Measurements from ENCODE around the gene SETD3. TPM values are rescaled to one million over a fixed set of nuclear protein-coding genes. Genes with fewer than 3 reads are reported as not detected.

The SETD3 gene
- polyA plus RNA-seq, 1 donor from 2014 or later = 49.6 TPM

DNA sequence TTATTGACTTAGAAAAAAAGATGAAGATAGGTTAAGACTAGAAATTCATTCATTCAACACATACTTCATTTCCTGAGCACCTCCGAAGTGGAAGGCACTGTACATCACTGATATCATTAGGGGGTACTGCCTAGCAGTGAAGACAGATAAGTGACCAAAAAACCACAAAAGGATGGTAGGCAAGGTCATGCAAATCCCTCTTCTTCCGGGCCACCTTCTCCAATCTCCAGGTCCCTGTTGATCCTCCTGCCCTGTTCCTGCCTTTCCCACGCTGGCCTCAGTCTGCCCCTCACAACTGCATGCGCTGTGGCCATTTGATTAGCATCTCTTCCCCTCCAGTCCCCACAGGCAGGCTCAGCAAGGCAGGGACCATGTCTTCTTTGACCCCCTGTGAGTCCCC lies 60.8 kb downstream of the SETD3 start:
- Histone ChIP-seq H3K79me2 (replicated peaks; ENCODE audit: insufficient read depth, low read length) (no peaks in the 10 kb centered on the region), H2AFZ (ENCODE audit: low read depth, low read length) (no peak overlapping the region), H3F3A (ENCODE audit: insufficient read depth, low read length, poor library complexity, severe bottlenecking) (peaks cover 6% of the 10 kb centered on the region), H3K4me3 (ENCODE audit: low read length) (no peak overlapping the region), H3K27me3 (ENCODE audit: insufficient read depth, low read depth, low read length) (no peaks in the 10 kb centered on the region), H3K27ac (ENCODE audit: low read length) (no peak overlapping the region), H3K9ac (ENCODE audit: low read length) (no peak overlapping the region), H3K9me3 (ENCODE audit: low read length) (no peaks in the 10 kb centered on the region), H3K9me2 (ENCODE audit: insufficient read depth, low read length) (no peaks in the 10 kb centered on the region), H3K4me2 (ENCODE audit: low read length) (no peak overlapping the region), H3K36me3 (ENCODE audit: insufficient read depth, low read length) (no peaks in the 10 kb centered on the region), H4K20me1 (ENCODE audit: insufficient read depth) (no peaks in the 10 kb centered on the region)
- TF ChIP-seq POLR2AphosphoS5 (IDR thresholded peaks at IDR 0.05) = no peak
- no peak for TF ChIP-seq EP300 (conservative IDR thresholded peaks at IDR 0.05; ENCODE audit: poor library complexity, severe bottlenecking)
- TF ChIP-seq MXI1 (conservative IDR thresholded peaks at IDR 0.05; ENCODE audit: poor library complexity, severe bottlenecking) = no peak
- TF ChIP-seq RAD21 (conservative IDR thresholded peaks at IDR 0.05) = no peak
- TF ChIP-seq, protein P1, sequence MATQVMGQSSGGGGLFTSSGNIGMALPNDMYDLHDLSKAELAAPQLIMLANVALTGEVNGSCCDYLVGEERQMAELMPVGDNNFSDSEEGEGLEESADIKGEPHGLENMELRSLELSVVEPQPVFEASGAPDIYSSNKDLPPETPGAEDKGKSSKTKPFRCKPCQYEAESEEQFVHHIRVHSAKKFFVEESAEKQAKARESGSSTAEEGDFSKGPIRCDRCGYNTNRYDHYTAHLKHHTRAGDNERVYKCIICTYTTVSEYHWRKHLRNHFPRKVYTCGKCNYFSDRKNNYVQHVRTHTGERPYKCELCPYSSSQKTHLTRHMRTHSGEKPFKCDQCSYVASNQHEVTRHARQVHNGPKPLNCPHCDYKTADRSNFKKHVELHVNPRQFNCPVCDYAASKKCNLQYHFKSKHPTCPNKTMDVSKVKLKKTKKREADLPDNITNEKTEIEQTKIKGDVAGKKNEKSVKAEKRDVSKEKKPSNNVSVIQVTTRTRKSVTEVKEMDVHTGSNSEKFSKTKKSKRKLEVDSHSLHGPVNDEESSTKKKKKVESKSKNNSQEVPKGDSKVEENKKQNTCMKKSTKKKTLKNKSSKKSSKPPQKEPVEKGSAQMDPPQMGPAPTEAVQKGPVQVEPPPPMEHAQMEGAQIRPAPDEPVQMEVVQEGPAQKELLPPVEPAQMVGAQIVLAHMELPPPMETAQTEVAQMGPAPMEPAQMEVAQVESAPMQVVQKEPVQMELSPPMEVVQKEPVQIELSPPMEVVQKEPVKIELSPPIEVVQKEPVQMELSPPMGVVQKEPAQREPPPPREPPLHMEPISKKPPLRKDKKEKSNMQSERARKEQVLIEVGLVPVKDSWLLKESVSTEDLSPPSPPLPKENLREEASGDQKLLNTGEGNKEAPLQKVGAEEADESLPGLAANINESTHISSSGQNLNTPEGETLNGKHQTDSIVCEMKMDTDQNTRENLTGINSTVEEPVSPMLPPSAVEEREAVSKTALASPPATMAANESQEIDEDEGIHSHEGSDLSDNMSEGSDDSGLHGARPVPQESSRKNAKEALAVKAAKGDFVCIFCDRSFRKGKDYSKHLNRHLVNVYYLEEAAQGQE (IDR thresholded peaks at IDR 0.05; ENCODE audit: borderline replicate concordance) = no peak
- TF ChIP-seq TAF1 (IDR thresholded peaks at IDR 0.05; ENCODE audit: low read depth) = no peak
- TF ChIP-seq, protein P2, sequence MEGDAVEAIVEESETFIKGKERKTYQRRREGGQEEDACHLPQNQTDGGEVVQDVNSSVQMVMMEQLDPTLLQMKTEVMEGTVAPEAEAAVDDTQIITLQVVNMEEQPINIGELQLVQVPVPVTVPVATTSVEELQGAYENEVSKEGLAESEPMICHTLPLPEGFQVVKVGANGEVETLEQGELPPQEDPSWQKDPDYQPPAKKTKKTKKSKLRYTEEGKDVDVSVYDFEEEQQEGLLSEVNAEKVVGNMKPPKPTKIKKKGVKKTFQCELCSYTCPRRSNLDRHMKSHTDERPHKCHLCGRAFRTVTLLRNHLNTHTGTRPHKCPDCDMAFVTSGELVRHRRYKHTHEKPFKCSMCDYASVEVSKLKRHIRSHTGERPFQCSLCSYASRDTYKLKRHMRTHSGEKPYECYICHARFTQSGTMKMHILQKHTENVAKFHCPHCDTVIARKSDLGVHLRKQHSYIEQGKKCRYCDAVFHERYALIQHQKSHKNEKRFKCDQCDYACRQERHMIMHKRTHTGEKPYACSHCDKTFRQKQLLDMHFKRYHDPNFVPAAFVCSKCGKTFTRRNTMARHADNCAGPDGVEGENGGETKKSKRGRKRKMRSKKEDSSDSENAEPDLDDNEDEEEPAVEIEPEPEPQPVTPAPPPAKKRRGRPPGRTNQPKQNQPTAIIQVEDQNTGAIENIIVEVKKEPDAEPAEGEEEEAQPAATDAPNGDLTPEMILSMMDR (IDR thresholded peaks at IDR 0.05; ENCODE audit: poor library complexity, severe bottlenecking) = no peak
- TF ChIP-seq EZH2 (IDR thresholded peaks at IDR 0.05; ENCODE audit: borderline replicate concordance, insufficient read depth, low read length, poor library complexity, severe bottlenecking) = no peak
- no peak for TF ChIP-seq SMC3 (conservative IDR thresholded peaks at IDR 0.05; ENCODE audit: poor library complexity)

DNA sequence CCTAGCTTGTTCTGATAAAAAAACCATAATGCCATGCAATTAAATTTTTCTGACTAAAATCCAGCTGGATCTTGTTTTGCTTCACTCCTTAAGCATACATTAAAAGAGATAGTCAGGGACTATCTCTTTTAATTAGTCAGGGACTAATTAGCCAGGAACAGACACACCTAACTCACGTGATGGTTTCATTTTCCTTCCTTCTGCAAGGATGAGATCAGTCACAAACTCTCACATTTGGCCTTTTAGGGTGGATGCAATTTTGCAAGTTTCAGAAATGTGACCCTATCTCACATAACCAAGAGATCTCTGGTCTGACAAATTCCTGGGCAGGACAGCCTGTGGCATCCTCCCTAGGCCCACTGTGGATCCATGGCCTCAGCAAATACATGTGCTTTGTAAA lies 62.4 kb downstream of the SETD3 start:
- H3K27ac ChIP-seq (ENCODE audit: low read length) = no peak overlapping the region
- H3K9ac ChIP-seq (ENCODE audit: low read length) = no peak overlapping the region
- no peak overlapping the region for H3K4me2 ChIP-seq (ENCODE audit: low read length)
- no peak overlapping the region for H2AFZ ChIP-seq (ENCODE audit: low read depth, low read length)
- no peaks in the 10 kb centered on the region for H3K27me3 ChIP-seq (ENCODE audit: insufficient read depth, low read depth, low read length)
- TF ChIP-seq POLR2AphosphoS5 (IDR thresholded peaks at IDR 0.05) (no peak), TAF1 (IDR thresholded peaks at IDR 0.05; ENCODE audit: low read depth) (no peak), EZH2 (IDR thresholded peaks at IDR 0.05; ENCODE audit: borderline replicate concordance, insufficient read depth, low read length, poor library complexity, severe bottlenecking) (no peak), MXI1 (conservative IDR thresholded peaks at IDR 0.05; ENCODE audit: poor library complexity, severe bottlenecking) (no peak), SMC3 (conservative IDR thresholded peaks at IDR 0.05; ENCODE audit: poor library complexity) (no peak)
- H4K20me1 ChIP-seq (ENCODE audit: insufficient read depth) = no peaks in the 10 kb centered on the region
- H3F3A ChIP-seq (ENCODE audit: insufficient read depth, low read length, poor library complexity, severe bottlenecking) = peaks cover 6% of the 10 kb centered on the region
- H3K36me3 ChIP-seq (ENCODE audit: insufficient read depth, low read length) = no peaks in the 10 kb centered on the region
- no peak overlapping the region for H3K4me3 ChIP-seq (ENCODE audit: low read length)
- no peaks in the 10 kb centered on the region for H3K9me3 ChIP-seq (ENCODE audit: low read length)
- no peaks in the 10 kb centered on the region for H3K9me2 ChIP-seq (ENCODE audit: insufficient read depth, low read length)
- no peaks in the 10 kb centered on the region for H3K79me2 ChIP-seq (replicated peaks; ENCODE audit: insufficient read depth, low read length)
